MM.1S (cell line): ENCODE measurements around the gene SKIDA1.

Source experiments
- CTCF ChIP-seq: fragments of 300-600 bp; sonication (generic); IDR thresholded peaks from 2 replicates; pipeline ENCODE4 v1.5.1; 2016; ENCODE audit warnings: antibody characterized with exemption, low read length, mixed read lengths
- EZH2 ChIP-seq: fragments of 300-600 bp; sonication (generic); optimal IDR thresholded peaks from 2 replicates; pipeline ENCODE3; 2017; ENCODE audit warnings: low read depth, mild to moderate bottlenecking, antibody characterized with exemption, low read length, mixed read lengths
- EZH2phosphoT487 ChIP-seq: fragments of 300-600 bp; sonication (generic); IDR thresholded peaks from 2 replicates; pipeline ENCODE4 v1.6.1; 2018; ENCODE audit warnings: antibody characterized with exemption, low read length

- TF ChIP-seq CTCF (no peak), EZH2 (no peak), EZH2phosphoT487 (no peak)
These were observed 9.4 kb upstream of the SKIDA1 start for GRCh38 chr10:21534604-21535493.
